ENCODE measurements around the gene PIK3C2A. TPM values are rescaled to one million over a fixed set of nuclear protein-coding genes. Genes with fewer than 3 reads are reported as not detected.

PIK3C2A gene
- total RNA-seq, 1 donor from 2014 or later = 45.7 TPM

DNA sequence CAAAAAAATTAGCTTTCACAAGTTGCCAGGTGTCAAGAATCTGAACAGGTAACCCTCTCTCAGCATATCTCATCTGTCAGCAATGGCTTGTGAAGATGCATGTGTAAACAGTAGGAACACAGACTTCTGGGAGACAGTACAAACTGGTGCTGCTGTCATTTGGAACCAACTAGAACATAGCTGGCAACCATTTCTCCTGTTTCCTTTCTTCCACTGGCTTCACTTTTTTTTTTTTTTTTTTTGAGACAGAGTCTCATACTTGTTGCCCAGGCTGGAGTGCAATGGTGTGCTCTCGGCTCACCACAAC is 2.1 kb upstream of the PIK3C2A start:
- no peak for DNase-seq

DNA sequence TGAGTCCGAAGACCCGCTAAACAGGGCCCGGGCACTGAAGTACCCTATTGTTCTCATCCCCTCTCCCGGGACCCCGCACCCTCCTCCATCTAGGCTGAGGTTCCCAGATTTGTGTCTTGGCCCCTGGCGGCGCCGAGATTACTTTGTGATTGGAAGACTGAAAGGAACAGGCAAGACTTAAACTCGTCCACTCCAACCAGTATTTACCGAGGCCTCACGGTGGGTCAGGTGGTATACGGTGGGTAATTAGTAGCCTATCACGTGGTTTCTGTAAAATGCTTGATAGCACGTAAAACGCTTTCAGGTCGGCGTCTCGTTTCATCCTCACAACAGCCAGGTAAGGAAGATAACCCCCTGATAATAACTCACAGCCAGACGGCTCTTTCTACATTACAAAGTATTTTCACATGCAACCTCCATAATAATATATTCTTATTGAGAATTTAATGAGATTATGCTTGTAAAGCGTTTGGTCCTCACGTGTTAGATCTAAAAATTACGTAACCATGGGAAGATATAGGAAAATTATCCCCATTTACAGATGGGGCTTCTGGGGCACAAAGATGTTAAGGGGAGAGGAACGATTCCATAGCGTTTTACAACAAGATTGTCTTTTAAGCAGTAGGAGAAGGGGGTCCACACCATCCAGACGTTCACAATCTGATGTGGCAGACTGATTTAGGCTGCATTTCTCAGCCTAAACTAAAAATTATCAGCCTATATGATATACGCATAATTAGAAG is 642 bp upstream of the PIK3C2A start:
- peak; percentile 69 for DNase-seq

DNA sequence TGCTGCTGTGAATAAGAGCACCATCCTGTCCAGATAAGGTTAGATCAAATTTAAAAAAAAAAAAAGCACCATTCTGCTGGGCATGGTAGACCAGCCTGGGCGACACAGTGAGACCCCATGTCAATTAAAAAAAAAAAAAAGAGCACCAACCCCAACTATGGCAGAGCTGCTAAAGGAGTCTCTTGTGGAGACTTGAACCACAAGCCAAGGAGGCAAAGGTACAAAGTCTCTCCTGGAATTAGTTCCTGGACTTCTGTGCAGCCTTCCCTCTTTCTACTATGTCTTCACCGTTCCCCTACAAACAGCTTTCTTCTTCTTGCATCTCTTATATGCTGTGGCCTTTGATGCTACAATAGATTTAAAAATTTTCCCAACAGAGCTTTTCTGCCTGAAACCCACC is 1.3 kb downstream of the PIK3C2A start:
- DNase-seq = no peak

DNA sequence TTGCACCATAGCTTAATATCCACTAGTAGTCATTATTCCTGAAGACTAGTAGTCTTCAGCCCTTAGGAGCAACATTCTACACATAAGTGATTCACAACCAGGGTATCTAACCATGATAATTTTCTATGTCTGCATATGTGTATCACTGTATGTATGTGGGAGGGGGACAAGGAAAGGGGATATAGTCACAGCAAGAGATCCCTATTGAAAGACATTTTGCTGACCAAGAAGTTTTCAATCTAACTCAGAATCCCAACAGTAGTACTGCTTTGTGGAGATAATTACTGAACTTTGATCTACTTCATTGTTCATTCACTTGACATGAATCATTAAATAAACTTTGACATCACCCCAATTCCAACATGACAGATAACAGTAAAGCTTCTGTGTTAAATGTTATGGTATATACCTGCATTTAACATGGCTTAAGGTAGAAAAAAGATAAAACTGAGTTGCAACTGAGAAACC is 10.3 kb downstream of the PIK3C2A start:
- DNase-seq = no peak

DNA sequence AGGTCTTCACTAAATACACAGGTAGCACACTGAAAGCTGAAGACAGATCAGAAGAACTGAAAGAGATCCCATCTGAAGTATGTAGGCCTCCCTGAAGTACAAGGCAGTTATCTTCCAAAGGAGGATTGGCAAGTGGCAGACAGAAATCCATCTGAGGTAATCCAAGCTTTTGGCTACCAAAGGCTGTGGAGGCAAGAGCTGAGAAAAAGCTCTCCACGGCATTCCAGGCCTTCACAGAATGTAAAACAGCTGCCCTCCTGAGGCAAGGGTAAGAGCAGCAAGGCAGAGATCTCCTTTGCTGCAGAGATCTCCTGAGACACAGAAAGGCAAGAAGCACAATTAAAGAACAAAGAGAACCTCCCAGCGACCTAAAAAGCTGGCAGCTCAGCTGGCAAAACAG is 19.1 kb downstream of the PIK3C2A start:
- no peak for DNase-seq

DNA sequence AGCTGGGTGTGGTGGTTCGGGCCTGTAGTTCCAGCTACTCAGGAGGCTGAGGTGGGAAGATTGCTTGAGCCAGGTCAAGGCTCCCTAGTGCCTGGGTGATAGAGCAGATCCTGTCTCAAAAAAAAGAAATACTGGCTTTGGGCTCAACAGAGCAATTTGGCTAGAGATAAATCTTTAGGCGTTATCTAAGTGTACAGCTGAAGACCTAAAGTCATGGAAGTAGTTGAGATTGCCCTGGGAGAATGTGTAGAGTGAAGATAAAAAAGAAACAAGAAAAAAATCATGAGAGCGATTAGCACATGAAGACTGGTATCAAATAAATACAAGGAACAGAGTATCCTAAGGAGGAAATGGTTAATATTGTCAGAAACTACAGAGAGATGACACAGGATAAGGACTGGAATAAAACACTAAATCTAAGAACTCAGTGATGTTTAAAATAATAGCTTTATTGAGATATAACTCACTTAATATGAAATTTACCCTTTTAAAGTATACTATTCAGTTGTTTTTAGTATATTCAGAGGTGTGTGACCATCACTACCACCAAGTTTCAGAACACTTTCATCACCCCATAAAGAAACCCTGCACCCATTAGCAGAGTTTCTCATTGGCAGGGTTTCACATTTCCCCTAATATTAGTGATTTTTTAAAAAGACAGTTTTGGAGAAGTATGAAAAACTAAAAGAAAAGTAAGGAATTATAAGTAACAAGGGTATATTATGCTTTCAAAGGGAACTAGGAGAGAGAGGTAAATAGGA is 20.7 kb downstream of the PIK3C2A start:
- DNase-seq = no peak

DNA sequence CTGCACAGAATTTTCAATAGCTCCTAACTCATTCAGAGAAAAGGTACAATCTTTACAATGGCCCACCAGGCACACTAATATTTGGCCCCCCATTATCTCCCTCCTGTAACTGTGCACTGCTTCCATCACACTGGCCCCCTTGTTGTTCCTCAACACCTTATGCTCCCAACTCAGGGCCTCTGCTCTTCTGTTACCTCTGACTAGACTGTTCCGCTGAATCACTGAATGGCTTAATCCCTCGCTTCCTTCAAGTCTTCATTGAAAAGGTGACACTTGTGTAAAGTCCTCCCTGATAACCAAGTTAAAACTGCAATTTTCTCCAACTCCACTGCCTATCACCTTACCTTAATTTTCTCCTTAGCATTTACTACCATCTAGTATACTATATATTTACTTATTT is 21.8 kb downstream of the PIK3C2A start:
- DNase-seq = no peak

DNA sequence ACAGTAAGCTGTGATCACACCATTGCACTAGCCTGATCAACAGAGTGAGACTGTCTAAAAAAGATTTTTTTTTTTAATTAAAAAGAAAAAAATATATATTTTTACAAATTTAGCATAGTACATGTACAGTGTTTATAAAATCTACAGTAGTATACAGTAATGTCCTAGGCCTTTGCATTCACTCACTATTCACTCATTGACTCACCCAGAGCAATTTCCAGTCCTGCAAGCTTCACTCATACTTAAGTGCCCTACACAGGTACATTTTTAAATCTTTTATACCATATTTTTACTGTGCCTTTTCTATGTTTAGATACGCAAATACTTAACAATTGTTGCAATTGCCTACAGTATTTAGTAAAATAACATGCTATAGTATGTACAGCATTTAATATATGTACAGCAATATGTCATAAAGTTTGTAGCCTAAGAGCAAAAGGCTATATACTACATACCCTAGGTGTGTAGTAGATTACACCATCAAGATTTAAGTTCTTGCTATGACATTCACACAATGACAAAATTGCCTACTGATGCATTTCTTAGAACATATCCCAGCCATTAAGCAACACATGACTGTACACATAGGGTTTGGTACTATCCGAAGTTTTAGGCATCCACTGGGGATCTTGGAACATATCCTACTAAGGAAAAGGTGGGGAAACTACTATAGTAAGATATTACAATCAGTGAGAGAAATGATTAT is 22.8 kb downstream of the PIK3C2A start:
- no peak for DNase-seq

DNA sequence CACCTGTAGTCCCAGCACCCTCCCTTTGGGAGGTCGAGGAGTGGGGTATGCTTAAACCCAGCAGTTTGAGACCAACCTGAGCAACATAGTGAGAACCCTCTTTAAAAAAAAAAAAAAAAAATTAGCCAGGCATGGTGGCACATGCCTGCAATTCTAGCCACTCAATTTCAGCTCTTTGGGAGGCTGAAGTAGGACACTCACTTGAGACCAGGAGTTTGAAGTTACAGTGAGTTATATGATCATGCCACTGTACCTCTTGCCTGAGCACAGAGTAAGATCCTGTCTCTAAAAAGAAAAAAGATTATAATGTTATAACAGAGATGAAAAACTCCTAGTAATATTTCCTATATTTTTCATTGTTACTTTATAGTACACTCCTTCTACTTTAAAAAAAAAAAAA is 23.9 kb downstream of the PIK3C2A start:
- no peak for DNase-seq

DNA sequence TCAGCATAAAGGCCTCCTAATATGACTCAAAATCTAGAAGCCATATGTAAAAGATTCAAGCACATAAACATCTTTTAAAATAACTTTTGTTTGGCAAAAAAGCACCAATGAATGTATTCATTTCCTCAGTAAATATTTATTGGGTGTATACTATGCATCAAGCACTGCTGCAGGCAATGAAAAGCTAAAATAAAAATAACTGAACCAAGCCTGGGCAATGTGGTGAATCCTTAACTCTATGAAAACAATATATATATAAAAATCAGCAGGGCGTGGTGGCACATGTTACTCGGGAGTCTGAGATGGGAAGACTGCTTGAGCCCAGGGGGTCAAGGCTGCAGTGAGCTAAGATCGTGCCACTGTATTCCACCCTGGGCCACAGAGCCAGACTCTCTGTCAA is 27.8 kb downstream of the PIK3C2A start:
- DNase-seq = no peak

DNA sequence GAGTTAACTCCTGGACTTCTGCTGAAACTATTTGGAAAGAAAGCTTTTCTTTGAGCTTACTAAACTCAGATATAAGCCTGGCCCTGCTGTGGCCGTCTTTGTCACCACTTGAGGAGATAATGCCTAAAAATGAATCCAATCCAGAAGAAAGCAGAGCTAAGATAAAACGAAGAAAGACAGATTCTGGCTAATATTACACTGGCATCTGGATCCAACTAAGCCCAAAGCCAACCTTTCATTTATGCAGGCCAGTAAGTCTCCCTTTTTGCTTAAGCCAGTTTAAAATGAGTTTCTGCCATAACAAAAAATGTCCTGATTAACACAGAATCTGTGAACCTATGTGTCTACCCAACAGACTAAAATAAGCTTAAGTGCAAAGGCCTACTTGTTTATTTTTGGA is 34.5 kb downstream of the PIK3C2A start:
- no peak for DNase-seq

DNA sequence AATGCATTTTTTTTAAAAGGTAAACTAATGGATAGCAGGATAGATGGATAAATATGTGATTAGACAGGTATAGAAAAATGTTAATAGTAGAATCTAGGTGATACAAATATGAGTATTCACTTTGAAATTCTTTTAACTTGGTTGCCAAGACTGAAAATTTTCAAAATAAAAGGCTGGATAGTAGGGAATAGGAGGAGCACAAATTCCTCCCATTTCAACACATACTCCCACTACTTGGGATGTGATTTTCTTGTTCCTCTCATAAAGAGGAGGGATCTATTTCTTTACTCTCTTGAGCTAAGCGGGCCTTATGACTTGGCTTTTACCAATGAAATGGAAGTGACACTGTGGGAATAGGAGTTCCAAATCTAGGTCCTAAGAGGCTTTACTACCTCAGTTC is 35.9 kb downstream of the PIK3C2A start:
- DNase-seq = no peak

DNA sequence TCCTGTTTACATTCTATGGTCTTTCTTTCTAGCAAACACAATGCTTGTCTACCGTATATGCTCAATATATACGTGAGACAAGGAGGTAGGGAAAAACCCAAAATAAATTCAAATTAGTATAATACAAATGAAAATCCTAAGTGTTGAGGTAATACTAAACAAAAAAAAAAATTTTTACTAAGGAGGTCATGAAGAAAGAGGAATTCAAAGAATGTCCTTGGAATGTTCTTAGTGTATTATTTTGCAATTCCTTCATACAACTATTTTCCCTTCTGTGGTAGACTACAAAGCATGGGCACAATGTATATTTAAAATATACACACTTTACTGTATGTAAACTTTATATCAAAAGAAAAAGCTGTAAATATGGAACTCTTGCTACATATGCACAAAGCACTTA is 36.4 kb downstream of the PIK3C2A start:
- DNase-seq = no peak

DNA sequence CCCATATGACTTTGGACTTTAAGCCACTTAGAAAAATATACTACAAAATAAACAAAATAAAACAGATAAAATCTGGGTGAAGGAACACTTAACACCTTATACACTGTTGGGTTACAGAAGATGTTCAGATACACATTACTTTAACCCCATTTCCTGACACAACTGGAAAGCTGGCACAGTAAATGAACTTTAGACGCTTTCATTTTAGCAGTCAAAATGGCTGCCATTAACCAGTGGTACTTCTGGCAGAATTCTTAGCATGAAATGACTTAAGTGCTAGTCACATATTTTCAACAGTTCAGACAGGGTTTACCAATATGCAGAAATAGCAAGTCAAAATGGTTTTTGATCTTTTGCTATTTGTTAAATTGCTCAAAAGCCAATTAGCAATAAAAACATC is 37.9 kb downstream of the PIK3C2A start:
- DNase-seq = no peak

DNA sequence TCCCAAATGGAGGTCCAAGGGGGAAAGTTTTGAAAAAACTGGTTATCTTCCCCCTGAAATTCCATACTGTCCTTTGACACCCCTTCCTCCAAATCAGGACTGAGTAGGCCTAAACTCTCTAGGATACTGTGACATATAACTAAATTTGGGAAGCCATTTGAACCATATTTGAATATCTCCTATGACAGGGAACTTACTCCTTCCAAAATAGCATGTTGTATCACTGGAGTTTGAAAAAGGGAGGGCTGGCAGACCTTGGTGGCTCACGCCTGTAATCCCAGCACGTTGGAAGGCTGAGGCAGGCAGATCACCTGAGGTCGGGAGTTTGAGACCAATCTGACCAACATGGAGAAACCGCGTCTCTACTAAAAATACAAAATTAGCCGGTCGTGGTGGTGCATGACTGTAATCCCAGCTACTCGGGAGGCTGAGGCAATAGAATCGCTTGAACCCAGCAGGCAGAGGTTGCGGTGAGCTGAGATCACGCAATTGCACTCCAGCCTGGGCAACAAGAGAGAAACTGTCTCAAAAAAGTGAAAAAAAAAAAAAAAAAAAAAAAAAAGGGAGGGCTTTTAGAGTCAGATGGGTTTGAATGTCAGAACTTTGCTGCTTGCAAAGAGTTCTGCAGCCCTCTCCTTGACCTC is 42.4 kb downstream of the PIK3C2A start:
- no peak for DNase-seq

DNA sequence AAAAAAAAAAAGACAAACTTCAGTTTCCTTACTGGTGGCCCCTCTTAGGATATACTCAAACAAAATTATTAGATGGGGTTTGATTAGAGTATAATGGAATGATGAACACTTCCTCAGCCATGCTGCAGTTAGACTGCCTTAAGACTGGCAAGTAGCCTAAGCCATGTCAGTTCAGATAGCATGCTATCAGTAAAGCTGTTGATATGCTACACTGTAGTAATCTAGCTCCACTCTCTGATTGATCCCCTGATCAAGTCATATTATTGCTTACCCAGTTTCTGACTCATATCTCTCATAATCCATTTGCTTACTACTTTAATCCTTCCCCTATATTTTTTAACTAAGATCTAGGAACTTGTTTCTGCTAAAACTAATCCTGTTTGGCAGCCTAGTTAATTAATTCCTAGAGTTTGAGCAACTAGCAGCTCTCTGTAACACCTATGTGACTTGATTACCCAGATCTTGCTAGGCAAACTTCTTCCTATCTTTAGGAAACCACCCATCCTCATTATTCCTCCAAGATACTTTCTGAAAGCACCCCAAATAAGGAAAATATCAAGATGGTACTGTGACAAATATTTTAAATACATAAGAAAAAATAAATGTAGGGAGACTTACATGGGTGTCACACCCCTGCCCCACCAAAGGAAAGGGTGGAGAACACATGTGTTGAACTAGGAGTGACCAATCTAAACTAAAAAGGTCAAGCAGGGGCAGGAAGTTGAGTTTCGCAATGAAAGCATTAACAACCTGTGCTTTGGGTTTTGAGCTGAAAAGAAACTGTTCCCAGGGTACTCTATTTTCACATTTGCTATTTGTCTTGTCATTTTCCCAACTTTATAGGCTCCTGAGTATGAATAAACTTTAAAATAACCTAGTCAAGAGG is 43.2 kb downstream of the PIK3C2A start:
- no peak for DNase-seq

DNA sequence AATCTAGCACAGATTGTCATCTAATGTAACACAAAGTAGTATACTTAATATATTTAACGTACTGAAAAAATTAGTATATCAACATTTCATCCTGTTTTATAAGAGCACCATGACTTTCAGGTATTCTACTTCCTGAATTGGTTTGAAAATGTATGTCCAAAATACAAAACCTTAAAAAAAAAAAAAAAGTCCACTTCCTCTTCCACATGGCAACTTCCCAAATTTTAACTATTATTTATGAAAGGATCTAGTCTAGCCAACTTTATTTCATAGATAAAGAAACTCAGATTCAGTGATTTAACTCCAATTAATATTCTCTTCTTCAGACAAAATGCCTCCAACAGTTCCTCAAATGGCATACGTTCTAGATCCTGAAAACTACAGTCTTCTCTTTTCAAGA is 44.0 kb downstream of the PIK3C2A start:
- no peak for DNase-seq

DNA sequence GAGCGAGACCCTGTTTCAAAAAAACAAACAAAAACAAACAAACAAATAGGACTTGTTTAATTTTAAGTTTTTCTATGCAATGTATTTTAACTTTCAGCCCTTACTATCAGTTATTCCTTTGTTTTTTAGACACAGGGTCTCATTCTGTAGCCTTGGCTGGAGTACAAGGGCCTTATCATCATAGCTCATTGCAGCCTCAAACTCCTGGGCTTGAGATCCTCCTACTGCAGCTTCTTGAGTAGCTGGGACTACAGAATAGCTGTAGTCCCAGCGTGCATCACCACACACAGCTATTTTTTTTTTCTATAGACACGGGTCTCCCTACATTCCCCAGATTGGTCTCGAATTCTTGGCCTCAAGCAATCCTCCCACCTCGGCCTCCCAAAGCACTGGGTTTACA is 44.5 kb downstream of the PIK3C2A start:
- DNase-seq = no peak

DNA sequence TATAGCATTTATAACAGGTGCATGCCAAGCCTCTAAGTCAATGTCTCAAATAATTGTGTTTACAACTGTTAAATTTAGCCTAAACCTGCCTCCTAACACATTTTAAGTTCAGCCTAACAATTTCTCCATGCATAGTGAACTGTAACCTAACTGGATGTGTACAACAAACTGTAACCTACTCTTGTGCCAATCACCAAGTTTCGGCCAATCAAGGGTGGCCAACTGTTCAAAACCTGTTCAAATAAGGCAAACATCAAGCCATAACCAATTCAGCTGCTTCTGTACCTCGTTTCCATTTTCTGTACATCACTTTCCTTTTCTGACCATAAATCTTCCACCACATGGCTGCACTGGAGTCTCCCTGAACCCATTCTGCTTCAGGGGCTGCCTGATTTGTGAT is 45.4 kb downstream of the PIK3C2A start:
- no peak for DNase-seq

DNA sequence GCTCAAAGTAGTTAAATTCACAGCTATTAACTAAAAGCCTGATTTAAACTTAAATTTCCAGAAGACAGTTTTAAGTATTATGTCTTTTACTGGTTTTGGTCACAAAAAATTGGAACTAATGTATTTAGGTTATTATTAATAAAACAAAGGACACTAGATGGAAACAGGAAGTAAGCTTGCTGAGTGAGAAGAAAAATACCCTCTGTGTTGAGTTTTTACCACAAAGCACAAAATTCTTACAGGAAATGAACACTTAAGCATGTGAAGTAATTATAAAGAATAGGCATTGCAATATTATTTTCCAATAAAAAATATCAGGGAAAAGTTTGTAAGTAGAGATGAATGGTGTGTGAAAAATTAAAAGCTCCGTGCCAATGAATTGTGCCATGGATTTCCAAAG is 46.3 kb downstream of the PIK3C2A start:
- DNase-seq = no peak

DNA sequence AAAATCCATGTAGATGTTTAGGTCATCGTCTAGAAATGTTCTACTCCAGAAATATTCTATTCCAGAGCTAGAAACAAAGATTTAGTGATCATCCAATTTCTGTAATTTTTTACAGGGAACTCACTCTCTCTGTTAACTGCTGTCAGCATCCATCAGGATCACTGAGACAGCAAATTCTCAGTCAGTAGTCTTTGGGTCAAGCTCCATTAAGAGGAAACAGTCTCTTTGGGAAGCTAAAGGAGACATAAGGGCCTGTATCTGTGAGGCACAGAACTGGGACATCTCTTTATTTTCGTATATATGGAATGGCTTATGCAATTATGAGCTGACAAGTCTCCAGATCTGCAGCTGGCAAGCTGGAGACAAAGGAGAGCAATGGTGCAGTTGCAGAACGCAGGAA is 48.3 kb downstream of the PIK3C2A start:
- no peak for DNase-seq

All from occipital lobe (tissue), 2 donors.